GM20431 (cell line): ENCODE results near the gene NFXL1.

ENCODE experiments used
- in situ Hi-C: fragments of 300-500 bp; cut with MseI, MboI; formaldehyde crosslinking; loops from one replicate; pipeline ENCODE4 v1.15.0; 2020; ENCODE audit warnings: low sequenced_read_pairs; ENCODE audit not compliant: unreplicated experiment

The NFXL1 gene

DNA sequence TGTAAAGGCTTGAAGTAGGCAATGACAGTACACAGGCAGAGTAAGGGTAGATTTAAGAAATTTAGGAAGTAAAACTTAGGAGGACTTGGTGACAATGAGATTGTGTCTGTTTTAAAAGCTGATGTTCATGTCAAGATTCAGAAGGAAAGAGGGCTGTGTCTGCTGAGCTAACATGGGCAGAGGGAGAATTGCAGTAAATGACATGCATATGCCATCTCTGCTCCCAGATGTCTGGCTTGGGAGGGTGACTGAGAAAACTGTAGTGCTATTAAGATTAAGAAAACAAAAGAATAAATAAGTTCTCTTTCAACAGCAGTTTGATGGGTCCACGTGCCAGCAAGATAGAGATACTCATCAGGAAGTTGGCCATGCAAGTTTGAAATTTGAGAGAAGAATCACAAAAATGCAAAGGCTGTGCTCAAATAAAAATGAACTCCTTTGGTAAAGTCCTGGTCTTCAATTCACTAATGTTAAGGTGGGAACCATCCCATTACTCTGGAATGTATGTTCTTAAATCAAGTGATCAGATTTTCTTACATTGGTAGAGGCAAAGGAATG is 7.2 kb downstream of the NFXL1 start:
- in situ Hi-C loops, result no loop called here

GRCh38 chr4:47899639-47900038 is 14.7 kb downstream of the NFXL1 start:
- in situ Hi-C loops, result no loop called here

DNA sequence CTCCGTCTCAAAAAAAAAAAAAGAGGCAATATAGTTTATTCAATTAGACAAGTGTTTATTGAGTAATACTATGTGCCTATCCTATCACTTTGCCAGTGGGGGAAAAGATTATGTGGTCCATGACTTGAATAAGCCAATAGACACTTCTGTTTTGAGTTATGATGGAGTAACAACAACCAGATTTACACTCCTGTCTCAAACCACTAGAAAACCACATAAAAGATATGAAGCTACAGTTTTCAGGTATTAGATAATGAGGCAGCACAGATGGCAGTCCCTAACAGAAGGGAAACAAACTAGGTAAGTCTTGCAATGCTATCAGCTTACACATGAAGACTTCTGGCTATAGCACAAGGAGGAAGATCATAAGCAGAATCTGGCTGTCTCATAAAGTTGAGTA is 22.5 kb downstream of the NFXL1 start:
- in situ Hi-C loops, result no loop called here

DNA sequence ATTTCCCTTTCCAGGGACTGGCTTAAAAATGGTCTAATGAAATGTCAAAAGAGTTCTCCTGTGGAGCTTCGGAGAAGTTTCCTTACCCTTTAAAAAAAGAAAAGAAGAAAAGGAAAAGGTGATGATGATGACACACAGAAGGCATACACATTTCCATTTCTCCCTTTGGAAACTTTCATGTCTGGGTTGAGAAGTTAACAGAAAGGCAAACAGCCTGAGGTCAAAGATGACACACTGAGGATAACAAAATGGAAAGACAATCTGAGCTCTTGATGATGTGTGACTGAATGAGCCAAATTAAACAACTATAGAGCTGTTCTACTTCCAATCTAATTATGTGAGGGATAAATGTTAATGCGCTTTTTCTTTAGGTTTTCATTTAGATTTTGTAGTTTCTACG is 32.2 kb downstream of the NFXL1 start:
- in situ Hi-C loops, result no loop called here

- in situ Hi-C loops, result no loop called here
Observed at GRCh38 chr4:47879458-47879857, 34.9 kb downstream of the NFXL1 start.

GRCh38 chr4:47876784-47877546 is 37.4 kb downstream of the NFXL1 start:
- in situ Hi-C loops, result no loop called here

DNA sequence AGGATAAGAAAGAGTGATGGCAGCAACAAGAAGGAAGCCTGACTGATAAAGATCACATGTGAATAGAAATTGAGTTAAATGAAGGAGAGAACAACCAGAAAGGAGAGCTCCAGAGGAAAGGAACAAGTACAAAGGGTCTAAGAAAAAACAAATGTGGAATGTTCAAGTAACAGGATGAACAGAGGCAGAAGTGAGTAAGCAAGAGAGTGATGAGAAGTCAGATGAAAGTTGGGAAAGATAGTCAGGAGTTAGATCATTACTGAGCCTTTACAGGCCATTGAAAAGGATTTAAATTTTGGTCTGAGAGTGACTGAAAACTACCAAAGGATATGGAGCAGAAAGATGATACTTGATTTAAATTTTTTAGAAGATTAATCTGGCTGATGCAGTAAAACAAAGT is 38.1 kb downstream of the NFXL1 start:
- in situ Hi-C loops, result no loop called here

DNA sequence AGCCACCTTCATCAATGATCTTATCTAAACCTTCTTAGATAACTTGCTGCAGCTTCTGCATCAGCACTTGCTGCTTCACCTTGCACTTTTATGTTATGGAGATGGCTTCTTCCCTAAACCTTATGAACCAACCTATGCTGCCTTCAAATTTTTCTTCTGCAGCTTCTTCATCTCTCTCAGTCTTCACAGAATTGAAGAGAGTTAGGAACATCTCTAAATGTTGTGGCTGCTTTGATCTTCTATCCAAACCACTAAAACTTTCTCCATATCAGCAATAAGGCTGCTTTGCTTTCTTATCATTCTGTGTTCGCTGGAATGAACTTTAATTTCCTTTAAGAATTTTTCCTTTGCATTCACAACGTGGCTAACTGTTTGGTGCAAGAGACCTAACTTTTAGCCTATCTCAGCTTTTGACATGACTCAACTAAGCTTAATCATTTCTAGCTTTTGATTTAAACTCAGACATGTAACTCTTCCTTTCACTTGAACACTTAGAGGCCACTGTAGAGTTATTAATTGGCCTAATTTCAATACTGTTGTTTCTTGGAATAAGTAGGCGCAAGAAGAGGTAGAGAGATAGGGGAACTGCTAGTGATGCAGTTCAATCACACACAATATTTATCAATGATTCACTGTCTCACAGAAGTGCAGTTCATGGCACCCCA is 40.4 kb downstream of the NFXL1 start:
- in situ Hi-C loops, result no loop called here

- in situ Hi-C loops, result no loop called here
Observed at GRCh38 chr4:47863486-47863885, 50.9 kb downstream of the NFXL1 start.

- in situ Hi-C loops, result no loop called here
Observed at GRCh38 chr4:47862297-47862696, 52.1 kb downstream of the NFXL1 start.

DNA sequence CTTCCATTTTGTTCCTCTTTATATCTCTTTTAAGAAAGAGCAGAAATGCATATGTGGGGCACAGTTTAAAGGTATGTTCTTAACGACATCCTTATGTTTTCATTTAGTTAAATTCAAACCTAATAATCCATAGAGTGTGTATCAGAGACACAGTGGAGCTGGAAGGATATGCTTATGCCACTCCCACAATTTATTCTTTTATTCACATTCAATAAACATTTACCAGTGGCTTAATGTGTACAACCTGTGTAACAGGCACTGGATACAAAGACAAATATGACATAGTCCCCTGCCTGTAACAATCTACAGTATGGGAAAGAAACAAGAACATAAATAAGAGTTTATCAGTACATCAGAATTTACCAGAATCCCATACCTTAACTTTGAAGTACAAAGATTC is 54.1 kb downstream of the NFXL1 start:
- in situ Hi-C loops, result no loop called here

GRCh38 chr4:47858006-47858405 is 56.4 kb downstream of the NFXL1 start:
- in situ Hi-C loops, result no loop called here

- in situ Hi-C loops, result no loop called here
Observed at GRCh38 chr4:47856713-47857112, 57.7 kb downstream of the NFXL1 start.

GRCh38 chr4:47855350-47855749 is 59.0 kb downstream of the NFXL1 start:
- in situ Hi-C loops, result no loop called here

- in situ Hi-C loops, result no loop called here
Observed at GRCh38 chr4:47852136-47852535, 62.2 kb downstream of the NFXL1 start.

GRCh38 chr4:47849466-47849865 is 64.9 kb downstream of the NFXL1 start:
- in situ Hi-C loops, result no loop called here

- in situ Hi-C loops, result no loop called here
Observed at GRCh38 chr4:47848041-47848440, 66.3 kb downstream of the NFXL1 start.

GRCh38 chr4:47842985-47843384 is 71.4 kb downstream of the NFXL1 start:
- in situ Hi-C loops, result no loop called here

GRCh38 chr4:47840291-47840690 is 74.1 kb downstream of the NFXL1 start:
- in situ Hi-C loops, result no loop called here

- in situ Hi-C loops, result no loop called here
Observed at GRCh38 chr4:47839259-47839658, 75.1 kb downstream of the NFXL1 start.

DNA sequence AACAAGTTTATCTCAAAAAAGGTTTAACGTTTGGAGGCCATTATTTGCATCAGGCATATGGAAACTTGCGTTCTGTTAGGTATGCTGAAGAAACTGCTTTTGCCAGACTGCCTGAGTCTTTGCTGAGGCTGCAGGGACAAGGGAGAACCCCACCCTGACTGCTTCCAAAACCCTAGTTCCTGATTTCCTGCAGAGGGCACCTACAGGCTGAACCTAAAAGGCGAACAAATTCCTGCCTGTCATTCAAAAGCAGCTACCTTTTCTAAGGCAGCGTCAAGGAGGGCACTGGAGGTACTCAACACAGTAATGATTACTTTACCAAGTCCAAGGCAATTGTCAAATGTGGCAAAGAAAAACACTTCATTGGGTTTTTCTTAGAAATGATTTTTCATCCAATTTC is 75.9 kb downstream of the NFXL1 start:
- in situ Hi-C loops, result no loop called here

DNA sequence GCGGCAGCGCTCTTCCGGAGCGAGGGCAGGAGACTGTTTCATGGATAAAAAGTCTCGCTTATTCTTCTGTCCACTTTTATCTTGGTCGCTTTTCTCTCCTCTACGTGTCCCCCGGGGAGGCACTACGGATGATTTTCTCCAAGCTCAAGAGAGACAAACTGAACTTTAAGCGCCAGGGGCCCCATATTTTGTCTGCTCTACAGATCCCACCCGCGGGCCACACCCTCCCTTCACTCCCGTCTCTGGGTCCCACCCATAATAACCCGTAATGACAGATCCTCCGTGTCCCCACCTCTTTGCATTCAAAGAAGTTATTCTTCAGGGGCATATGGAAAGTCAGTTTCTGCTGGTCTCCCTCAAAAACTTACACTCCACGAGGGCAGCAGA is 76.5 kb downstream of the NFXL1 start, which contains the start of gene CORIN:
Gene CORIN, minus strand, starts transcription at position 160 of the 387 bp plus-strand sequence. Its CDS starts 118 bp downstream, at position 42.
- in situ Hi-C loops, result no loop called here
